H9 (cell line): Measurements from ENCODE around the gene AJAP1. TPM values are rescaled to one million over a fixed set of nuclear protein-coding genes. Genes with fewer than 3 reads are reported as not detected.

Experiments
- DNase-seq: peaks from one replicate; pipeline ENCODE4 v3.0.0-alpha.2; 2017
- H2AFZ ChIP-seq: one replicate; pipeline ENCODE4 v1.6.1; 2013; ENCODE audit warnings: mild to moderate bottlenecking, low read length, control low read depth, moderate library complexity
- H2AK5ac ChIP-seq: 2 replicates; pipeline ENCODE4 v1.6.1; 2013; ENCODE audit warnings: low read length, control low read depth, mixed read lengths; ENCODE audit not compliant: insufficient read length
- H2BK120ac ChIP-seq: one replicate; pipeline ENCODE4 v1.6.1; 2013; ENCODE audit warnings: low read depth, mild to moderate bottlenecking, low read length, control low read depth, inconsistent platforms; ENCODE audit not compliant: poor library complexity, severe bottlenecking
- H2BK12ac ChIP-seq: 2 replicates; pipeline ENCODE4 v1.6.1; 2013; ENCODE audit warnings: low read length, control low read depth, mixed read lengths, low read depth; ENCODE audit not compliant: insufficient read length
- H2BK15ac ChIP-seq: 2 replicates; pipeline ENCODE4 v1.6.1; 2013; ENCODE audit warnings: low read depth, low read length, control low read depth
- H2BK20ac ChIP-seq: one replicate; pipeline ENCODE4 v1.6.1; 2013; ENCODE audit warnings: low read depth, mild to moderate bottlenecking, low read length, control low read depth, inconsistent platforms; ENCODE audit not compliant: poor library complexity, severe bottlenecking
- H2BK5ac ChIP-seq: 2 replicates; pipeline ENCODE4 v1.6.1; 2013; ENCODE audit warnings: low read length, control low read depth, mixed read lengths; ENCODE audit not compliant: insufficient read length
- H3K14ac ChIP-seq: 2 replicates; pipeline ENCODE4 v1.6.1; 2013; ENCODE audit warnings: low read length, control low read depth; ENCODE audit not compliant: insufficient read depth
- H3K18ac ChIP-seq: 2 replicates; pipeline ENCODE4 v1.6.1; 2013; ENCODE audit warnings: low read depth, mild to moderate bottlenecking, mixed read lengths, low read length, control low read depth; ENCODE audit not compliant: insufficient read length
- H3K23ac ChIP-seq: 2 replicates; pipeline ENCODE4 v1.6.1; 2013; ENCODE audit warnings: low read length, control low read depth, mixed read lengths, low read depth; ENCODE audit not compliant: insufficient read length
- H3K23me2 ChIP-seq: 2 replicates; pipeline ENCODE4 v1.6.1; 2013; ENCODE audit warnings: low read depth, mild to moderate bottlenecking, mixed read lengths, low read length, control low read depth; ENCODE audit not compliant: insufficient read length, poor library complexity, severe bottlenecking
- H3K27ac ChIP-seq: 2 replicates; pipeline ENCODE4 v1.5.1; 2013; ENCODE audit warnings: low read length, control low read depth, mixed read lengths, low read depth; ENCODE audit not compliant: insufficient read length
- H3K27me3 ChIP-seq: 2 replicates; pipeline ENCODE4 v1.6.1; 2013; ENCODE audit warnings: low read length, control low read depth, inconsistent platforms; ENCODE audit not compliant: insufficient read depth
- H3K4ac ChIP-seq: 2 replicates; pipeline ENCODE4 v1.6.1; 2013; ENCODE audit warnings: low read depth, mild to moderate bottlenecking, control low read depth, inconsistent platforms, low read length, moderate library complexity
- H3K4me1 ChIP-seq: 2 replicates; pipeline ENCODE4 v1.6.1; 2013; ENCODE audit warnings: low read length, control low read depth, inconsistent platforms; ENCODE audit not compliant: insufficient read depth
- H3K4me2 ChIP-seq: 2 replicates; pipeline ENCODE4 v1.6.1; 2013; ENCODE audit warnings: low read length, control low read depth, mixed read lengths; ENCODE audit not compliant: insufficient read length, insufficient read depth
- H3K56ac ChIP-seq: 2 replicates; pipeline ENCODE4 v1.6.1; 2013; ENCODE audit warnings: low read depth, mild to moderate bottlenecking, mixed read lengths, low read length, control low read depth; ENCODE audit not compliant: insufficient read length
- H3K79me1 ChIP-seq: 2 replicates; pipeline ENCODE4 v1.6.1; 2013; ENCODE audit warnings: low read depth, mild to moderate bottlenecking, moderate library complexity, low read length, control low read depth, inconsistent platforms; ENCODE audit not compliant: insufficient read depth, poor library complexity, severe bottlenecking
- H3K79me2 ChIP-seq: 2 replicates; pipeline ENCODE4 v1.6.1; 2013; ENCODE audit warnings: low read length, control low read depth, inconsistent platforms; ENCODE audit not compliant: insufficient read depth
- H3K9ac ChIP-seq: 2 replicates; pipeline ENCODE4 v1.6.1; 2013; ENCODE audit warnings: low read length, control low read depth, mixed read lengths; ENCODE audit not compliant: insufficient read length; ENCODE audit errors: extremely low read depth
- H3K9me3 ChIP-seq: one replicate; pipeline ENCODE4 v1.6.1; 2013; ENCODE audit warnings: low read depth, low read length, inconsistent platforms; ENCODE audit not compliant: control insufficient read depth
- H3T11ph ChIP-seq: one replicate; pipeline ENCODE4 v1.6.1; 2013; ENCODE audit warnings: mild to moderate bottlenecking, low read length, control low read depth, inconsistent platforms
- H4K20me1 ChIP-seq: one replicate; pipeline ENCODE4 v1.6.1; 2013; ENCODE audit not compliant: control insufficient read depth, insufficient read length, insufficient read depth
- H4K5ac ChIP-seq: 2 replicates; pipeline ENCODE4 v1.6.1; 2013; ENCODE audit warnings: low read depth, mild to moderate bottlenecking, mixed read lengths, low read length, control low read depth; ENCODE audit not compliant: insufficient read length
- H4K8ac ChIP-seq: replicated peaks from 2 replicates; pipeline ENCODE4 v1.6.1; 2013; ENCODE audit warnings: low read length, control low read depth, mixed read lengths, low read depth; ENCODE audit not compliant: insufficient read length
- H4K91ac ChIP-seq: 2 replicates; pipeline ENCODE4 v1.6.1; 2013; ENCODE audit warnings: low read depth, mild to moderate bottlenecking, moderate library complexity, mixed read lengths, low read length, control low read depth; ENCODE audit not compliant: insufficient read length
- H3K27ac Mint-ChIP-seq, 3 experiments: 2 replicates in 2 of 3; 3 replicates in 1 of 3; pipeline ENCODE4 v1.8.0; 2020 to 2021; ENCODE audit warnings: mixed read lengths in 3 of 3, mild to moderate bottlenecking in 1 of 3, moderate library complexity in 1 of 3
- H3K27me3 Mint-ChIP-seq: 2 replicates; pipeline ENCODE4 v1.8.0; 2021; ENCODE audit warnings: low read depth, mild to moderate bottlenecking, moderate library complexity, mixed read lengths
- H3K36me3 Mint-ChIP-seq, 3 experiments: 2 replicates in 2 of 3; 3 replicates in 1 of 3; pipeline ENCODE4 v1.8.0; 2020 to 2021; ENCODE audit warnings: low read depth in 3 of 3, mixed read lengths in 3 of 3; ENCODE audit not compliant: insufficient read depth in 1 of 3
- H3K4me1 Mint-ChIP-seq, 2 experiments: 2 replicates each; pipeline ENCODE4 v1.8.0; 2020; ENCODE audit warnings: mixed read lengths in 2 of 2
- H3K4me3 Mint-ChIP-seq, 2 experiments: 2 replicates in 1 of 2; 3 replicates in 1 of 2; pipeline ENCODE4 v1.8.0; 2020 to 2021; ENCODE audit warnings: mild to moderate bottlenecking in 2 of 2, mixed read lengths in 2 of 2, moderate library complexity in 1 of 2
- H3K9me3 Mint-ChIP-seq, 2 experiments: 2 replicates in 1 of 2; 3 replicates in 1 of 2; pipeline ENCODE4 v1.8.0; 2020; ENCODE audit warnings: mild to moderate bottlenecking in 2 of 2, mixed read lengths in 2 of 2, moderate library complexity in 1 of 2
- CTCF ChIP-seq: fragments of 200-600 bp; sonication (generic); conservative IDR thresholded peaks from 3 replicates; pipeline ENCODE4 v1.8.0; 2021; ENCODE audit warnings: antibody characterized with exemption, mild to moderate bottlenecking
- WGBS: extraction: QIAGEN DNeasy Blood & Tissue Kit; methylation state at CpG from one replicate; pipeline ENCODE4 v1.1.7; 2013; ENCODE audit warnings: missing lambda C conversion rate, low lambda C conversion rate, mixed read lengths; ENCODE audit not compliant: insufficient read length; ENCODE audit errors: extremely low coverage; 5-methylcytosine and 5-hydroxymethylcytosine counted together
- total RNA-seq: library from RNA; stranded (reverse); gene quantifications from 2 replicates; pipeline ENCODE4 v1.2.1, GENCODE V29; 2021

AJAP1 gene
- total RNA-seq, 1 experiment from 2014 or later, result 8.6 TPM

- no peak overlapping the region for H3T11ph ChIP-seq
- H4K5ac ChIP-seq, result no peak overlapping the region
- Mint-ChIP-seq H3K27ac (no peak overlapping the region), H3K9me3 (no peaks in the 10 kb centered on the region; a peak in 1 of 5 replicates), H3K36me3 (peaks cover 0 to 10% (median 0%) of the 10 kb centered on the region in 3 experiments; a peak in 2 of 7 replicates), H3K4me3 (no peak overlapping the region), H3K27me3 (peaks cover 3% of the 10 kb centered on the region), H3K4me1 (peaks cover 8 to 12% of the 10 kb centered on the region in 2 experiments; a peak in 3 of 4 replicates)
- no peak overlapping the region for H3K56ac ChIP-seq
- TF ChIP-seq CTCF, result no peak
- no peak overlapping the region for H3K14ac ChIP-seq
- H2BK15ac ChIP-seq, result no peak overlapping the region
- H2BK12ac ChIP-seq, result no peak overlapping the region
- no peak overlapping the region for H3K4me2 ChIP-seq
- no peak for DNase-seq
- H4K91ac ChIP-seq, result no peak overlapping the region
- H3K9me3 ChIP-seq, result no peaks in the 10 kb centered on the region
- H3K27me3 ChIP-seq, result no peaks in the 10 kb centered on the region
- H3K23me2 ChIP-seq, result no peaks in the 10 kb centered on the region
- no peaks in the 10 kb centered on the region for H3K4me1 ChIP-seq
- H4K20me1 ChIP-seq, result no peaks in the 10 kb centered on the region
- H3K9ac ChIP-seq, result no peak overlapping the region
- no peak overlapping the region for H3K23ac ChIP-seq
- H3K79me2 ChIP-seq, result no peaks in the 10 kb centered on the region
- H2BK120ac ChIP-seq, result no peak overlapping the region
- no peaks in the 10 kb centered on the region for H3K79me1 ChIP-seq
- no peak overlapping the region for H3K4ac ChIP-seq
- no peak overlapping the region for H2AFZ ChIP-seq
- no peak overlapping the region for H3K18ac ChIP-seq
- H4K8ac ChIP-seq, result no peak overlapping the region
- H2BK20ac ChIP-seq, result no peak overlapping the region
- no peak overlapping the region for H3K27ac ChIP-seq
- H2BK5ac ChIP-seq, result no peak overlapping the region
- no peak overlapping the region for H2AK5ac ChIP-seq
- WGBS, result no CpG with 5 or more reads among the region's 7 CpGs
These were observed 118.8 kb downstream of the AJAP1 start for GRCh38 chr1:4773226-4773625.
